GM12874 (cell line): Measurements from ENCODE around the gene YWHAB.

Experiments
- CTCF ChIP-seq: IDR thresholded peaks from 2 replicates; pipeline ENCODE4 v1.5.1; 2011; ENCODE audit warnings: low read depth, mild to moderate bottlenecking, control low read depth, low read length, moderate library complexity; ENCODE audit not compliant: insufficient read depth

Gene YWHAB

GRCh38 chr20:44918761-44919160 is 33.3 kb downstream of the YWHAB start:
- no peak for TF ChIP-seq CTCF

- no peak for TF ChIP-seq CTCF
Measured at GRCh38 chr20:44921447-44921846, 35.9 kb downstream of the YWHAB start.

GRCh38 chr20:44924541-44924940 is 39.0 kb downstream of the YWHAB start:
- TF ChIP-seq CTCF, result no peak

- TF ChIP-seq CTCF, result no peak
Measured at GRCh38 chr20:44928595-44928994, 43.1 kb downstream of the YWHAB start.

GRCh38 chr20:44930517-44931168 is 45.1 kb downstream of the YWHAB start:
- TF ChIP-seq CTCF, result no peak

GRCh38 chr20:44931911-44932310 is 46.4 kb downstream of the YWHAB start:
- no peak for TF ChIP-seq CTCF

- no peak for TF ChIP-seq CTCF
Measured at GRCh38 chr20:44932916-44933315, 47.4 kb downstream of the YWHAB start.
